ENCODE results near the gene PANK2. TPM values are rescaled to one million over a fixed set of nuclear protein-coding genes. Genes with fewer than 3 reads are reported as not detected.

PANK2 gene
- total and polyA plus RNA-seq, 10 of the 15 experiments (the other 5 are each of a cell fraction or from before 2014, with no cell fraction given), result 13.2 to 43.4 (median 33.3) TPM

GRCh38 chr20:3894796-3895195 lies 5.6 kb downstream of the PANK2 start (continued):
- TF ChIP-seq SKIL (IDR thresholded peaks at IDR 0.05; ENCODE audit: low read depth, poor library complexity, severe bottlenecking) (no peak), ATF7 (IDR thresholded peaks at IDR 0.05; ENCODE audit: low read depth) (no peak), CHD4 (IDR thresholded peaks at IDR 0.05) (no peak), POLR2A (IDR thresholded peaks at IDR 0.05; ENCODE audit: low read depth, low read length) (no peak)

GRCh38 chr20:3896302-3896701 lies 7.1 kb downstream of the PANK2 start:
- ChIA-PET POLR2A (interaction anchor here (0.7 to 7.2 kb wide), 2 partner anchors 10 to 21 kb away, joined by 3 to 68 read pairs; no protein-coding TSS in a partner anchor), CTCF (no interaction called here), RAD21 (ENCODE audit: unreplicated experiment) (no interaction called here), SMC1A (ENCODE audit: uncharacterized antibody, unreplicated experiment) (interaction anchor here (9.8 kb wide), 1 partner anchor 11 kb away, joined by 69 read pairs; no protein-coding TSS in a partner anchor)
- Histone ChIP-seq H2AFZ (ENCODE audit: control insufficient read depth, low read depth, low read length) (no peak overlapping the region), H4K20me1 (ENCODE audit: control insufficient read depth, insufficient read depth) (peaks cover 16% of the 10 kb centered on the region), H3K4me2 (ENCODE audit: control insufficient read depth, insufficient read depth) (peak overlapping the region; percentile 31; the same call in 1 of the 2 replicates), H3K36me3 (ENCODE audit: control insufficient read depth in 2 of 2, insufficient read depth in 2 of 2, low read length in 1 of 2) (peaks cover 2 to 7% of the 10 kb centered on the region in 2 experiments; a peak in 3 of 4 replicates), H3K79me2 (ENCODE audit: control insufficient read depth, insufficient read depth, low read length) (peaks cover 93% of the 10 kb centered on the region), H3K4me3 (peak overlapping the region; percentile 49), H3K27me3 (replicated peaks in 1 of 2; ENCODE audit: control insufficient read depth in 2 of 2, insufficient read depth in 2 of 2, low read length in 1 of 2) (no peaks in the 10 kb centered on the region), H3K9me3 (replicated peaks; ENCODE audit: control insufficient read depth, insufficient read depth, low read length) (no peaks in the 10 kb centered on the region), H3K4me1 (ENCODE audit: control insufficient read depth, insufficient read depth, low read length) (peaks cover 34% of the 10 kb centered on the region), H3K27ac (ENCODE audit: control insufficient read depth, insufficient read depth) (no peak overlapping the region), H3K9ac (ENCODE audit: control insufficient read depth, insufficient read depth, low read length) (no peak overlapping the region; the same call in 1 of the 2 replicates)
- BruUV-seq (replicated peaks), result no TSS peak
- DNase-seq (ENCODE audit: low read depth, low spot score) (no peak), FAIRE-seq (no peak), ATAC-seq (no peak)
- TF ChIP-seq POU2F2 (IDR thresholded peaks at IDR 0.05; ENCODE audit: borderline replicate concordance, low read depth, low read length) (no peak), RFX5 (IDR thresholded peaks at IDR 0.05; ENCODE audit: low read depth, low read length) (no peak), MLLT1 (IDR thresholded peaks at IDR 0.05) (0 out of 2 replicates have a peak, but pooled peaks have one; percentile 6)
- 86% methylated on average over 4 of the region's 4 CpGs for WGBS (ENCODE audit: insufficient coverage, insufficient replicate concordance, low lambda C conversion rate, missing lambda C conversion rate)
- in situ Hi-C loops (cut with MboI), result no loop called here
- intact Hi-C loops (cut with micrococcal nuclease; ENCODE audit: unreplicated experiment), result no loop called here

Measured in GM12878 (cell line).